MM.1S (cell line): Measurements from ENCODE around the gene FAM114A1.

ENCODE experiments used
- EZH2 ChIP-seq: fragments of 300-600 bp; sonication (generic); optimal IDR thresholded peaks from 2 replicates; pipeline ENCODE3; 2017; ENCODE audit warnings: low read depth, mild to moderate bottlenecking, antibody characterized with exemption, low read length, mixed read lengths
- TF ChIP-seq, protein P1 (sequence below): fragments of 300-600 bp; sonication (generic); IDR thresholded peaks from 2 replicates; pipeline ENCODE4 v1.5.1; 2016; ENCODE audit warnings: antibody characterized with exemption, low read length, mixed read lengths

GRCh38 chr4:38993683-38994082 is 126.1 kb downstream of the FAM114A1 start:
- TF ChIP-seq, protein P1, sequence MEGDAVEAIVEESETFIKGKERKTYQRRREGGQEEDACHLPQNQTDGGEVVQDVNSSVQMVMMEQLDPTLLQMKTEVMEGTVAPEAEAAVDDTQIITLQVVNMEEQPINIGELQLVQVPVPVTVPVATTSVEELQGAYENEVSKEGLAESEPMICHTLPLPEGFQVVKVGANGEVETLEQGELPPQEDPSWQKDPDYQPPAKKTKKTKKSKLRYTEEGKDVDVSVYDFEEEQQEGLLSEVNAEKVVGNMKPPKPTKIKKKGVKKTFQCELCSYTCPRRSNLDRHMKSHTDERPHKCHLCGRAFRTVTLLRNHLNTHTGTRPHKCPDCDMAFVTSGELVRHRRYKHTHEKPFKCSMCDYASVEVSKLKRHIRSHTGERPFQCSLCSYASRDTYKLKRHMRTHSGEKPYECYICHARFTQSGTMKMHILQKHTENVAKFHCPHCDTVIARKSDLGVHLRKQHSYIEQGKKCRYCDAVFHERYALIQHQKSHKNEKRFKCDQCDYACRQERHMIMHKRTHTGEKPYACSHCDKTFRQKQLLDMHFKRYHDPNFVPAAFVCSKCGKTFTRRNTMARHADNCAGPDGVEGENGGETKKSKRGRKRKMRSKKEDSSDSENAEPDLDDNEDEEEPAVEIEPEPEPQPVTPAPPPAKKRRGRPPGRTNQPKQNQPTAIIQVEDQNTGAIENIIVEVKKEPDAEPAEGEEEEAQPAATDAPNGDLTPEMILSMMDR, result peak; percentile 47
- no peak for TF ChIP-seq EZH2
